GM12891 (cell line): ENCODE data around the gene CEP126.

ENCODE experiments used
- POLR2AphosphoS5 ChIP-seq: IDR thresholded peaks from 2 replicates; pipeline ENCODE4 v1.6.1; 2011; ENCODE audit warnings: low read depth, low read length, control low read depth
- TAF1 ChIP-seq: IDR thresholded peaks from 2 replicates; pipeline ENCODE4 v1.6.1; 2011; ENCODE audit warnings: low read depth, low read length, control low read depth

DNA sequence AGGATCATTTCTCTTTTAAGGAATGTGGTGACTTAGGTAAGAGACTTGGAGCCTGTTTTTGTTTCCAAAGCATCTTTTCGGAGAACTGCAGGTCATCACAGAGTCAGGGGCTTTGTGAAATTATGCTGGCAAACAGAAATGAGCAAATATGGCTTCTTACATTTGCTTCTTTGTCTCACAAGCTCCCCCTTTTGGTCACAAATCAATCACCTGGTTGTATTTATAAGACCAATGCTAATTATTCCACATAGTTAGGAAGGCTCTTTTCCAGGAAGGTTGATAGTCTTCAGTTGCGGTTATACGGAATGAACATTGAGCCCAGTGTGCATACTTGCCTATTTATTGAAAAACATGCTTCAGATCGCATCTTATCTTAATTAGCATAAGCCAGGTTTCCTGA lies 34.6 kb upstream of the CEP126 start:
- no peak for TF ChIP-seq POLR2AphosphoS5
- no peak for TF ChIP-seq TAF1
